Measurements from ENCODE around the gene COL20A1.

DNA sequence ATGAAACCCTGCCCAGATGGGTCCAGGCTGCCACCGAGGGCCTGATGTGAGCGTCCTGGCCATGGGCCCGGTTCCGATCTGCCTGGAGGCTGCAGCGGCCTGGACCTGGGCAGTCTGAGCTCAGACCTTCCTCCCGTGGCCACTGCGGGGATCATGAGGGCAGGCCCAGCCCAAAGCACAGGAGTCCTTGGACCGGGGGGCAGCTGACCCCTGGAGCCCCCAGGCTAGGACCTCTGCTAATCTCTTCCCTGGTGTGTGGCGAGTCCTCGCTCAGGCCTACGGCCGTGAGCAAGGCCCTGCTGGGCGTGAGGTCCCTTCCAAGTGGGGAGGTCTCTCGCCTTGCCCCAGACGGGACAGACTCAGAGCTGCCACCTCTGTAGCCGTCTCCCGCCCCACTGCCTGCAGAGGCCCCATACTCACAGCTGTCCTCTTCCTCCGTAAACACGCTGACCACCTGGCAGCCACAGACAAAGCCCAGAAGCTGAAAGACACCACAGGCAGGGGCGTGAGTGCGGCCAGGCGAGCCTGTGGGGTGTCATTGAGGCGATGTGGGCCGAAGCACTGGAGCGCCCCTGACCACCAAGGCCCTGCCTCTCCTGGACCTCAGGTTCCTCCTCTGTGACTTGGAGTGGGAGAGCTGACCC lies 49.3 kb upstream of the COL20A1 start:
- TF ChIP-seq, protein P1, sequence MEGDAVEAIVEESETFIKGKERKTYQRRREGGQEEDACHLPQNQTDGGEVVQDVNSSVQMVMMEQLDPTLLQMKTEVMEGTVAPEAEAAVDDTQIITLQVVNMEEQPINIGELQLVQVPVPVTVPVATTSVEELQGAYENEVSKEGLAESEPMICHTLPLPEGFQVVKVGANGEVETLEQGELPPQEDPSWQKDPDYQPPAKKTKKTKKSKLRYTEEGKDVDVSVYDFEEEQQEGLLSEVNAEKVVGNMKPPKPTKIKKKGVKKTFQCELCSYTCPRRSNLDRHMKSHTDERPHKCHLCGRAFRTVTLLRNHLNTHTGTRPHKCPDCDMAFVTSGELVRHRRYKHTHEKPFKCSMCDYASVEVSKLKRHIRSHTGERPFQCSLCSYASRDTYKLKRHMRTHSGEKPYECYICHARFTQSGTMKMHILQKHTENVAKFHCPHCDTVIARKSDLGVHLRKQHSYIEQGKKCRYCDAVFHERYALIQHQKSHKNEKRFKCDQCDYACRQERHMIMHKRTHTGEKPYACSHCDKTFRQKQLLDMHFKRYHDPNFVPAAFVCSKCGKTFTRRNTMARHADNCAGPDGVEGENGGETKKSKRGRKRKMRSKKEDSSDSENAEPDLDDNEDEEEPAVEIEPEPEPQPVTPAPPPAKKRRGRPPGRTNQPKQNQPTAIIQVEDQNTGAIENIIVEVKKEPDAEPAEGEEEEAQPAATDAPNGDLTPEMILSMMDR (IDR thresholded peaks at IDR 0.05): no peak
- no peak for TF ChIP-seq POLR2A (IDR thresholded peaks at IDR 0.05)

Measured in right lobe of liver (tissue), 4 donors.